GM19025 (cell line): ENCODE results near the gene GRIK4.

Experiments
- ATAC-seq: cut with Tn5 transposase; IDR thresholded peaks from one replicate; pipeline ENCODE4 v1.9.1; 2021; ENCODE audit warnings: mild to moderate bottlenecking, low read depth, moderate library complexity; ENCODE audit not compliant: unreplicated experiment

GRIK4 gene

DNA sequence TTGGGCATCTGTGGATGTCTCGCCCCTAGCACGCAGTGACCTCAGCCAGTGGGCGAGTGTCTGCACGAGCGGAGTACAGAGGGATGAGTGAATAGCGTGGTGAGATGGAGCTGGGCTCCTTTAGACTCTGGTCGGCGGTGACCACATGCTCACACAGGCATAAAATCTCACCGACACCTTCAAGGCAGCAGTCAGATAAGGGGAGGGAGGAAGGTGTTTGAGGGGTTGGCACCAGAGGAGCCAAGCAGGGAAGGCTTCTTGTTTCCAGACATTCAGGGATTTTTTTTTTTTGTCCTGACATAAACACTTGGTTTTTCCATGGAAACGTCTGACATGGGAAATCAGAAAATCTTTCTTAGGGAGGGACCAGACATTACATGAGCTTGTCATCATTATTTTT is 35.8 kb downstream of the GRIK4 start:
- no peak for ATAC-seq

DNA sequence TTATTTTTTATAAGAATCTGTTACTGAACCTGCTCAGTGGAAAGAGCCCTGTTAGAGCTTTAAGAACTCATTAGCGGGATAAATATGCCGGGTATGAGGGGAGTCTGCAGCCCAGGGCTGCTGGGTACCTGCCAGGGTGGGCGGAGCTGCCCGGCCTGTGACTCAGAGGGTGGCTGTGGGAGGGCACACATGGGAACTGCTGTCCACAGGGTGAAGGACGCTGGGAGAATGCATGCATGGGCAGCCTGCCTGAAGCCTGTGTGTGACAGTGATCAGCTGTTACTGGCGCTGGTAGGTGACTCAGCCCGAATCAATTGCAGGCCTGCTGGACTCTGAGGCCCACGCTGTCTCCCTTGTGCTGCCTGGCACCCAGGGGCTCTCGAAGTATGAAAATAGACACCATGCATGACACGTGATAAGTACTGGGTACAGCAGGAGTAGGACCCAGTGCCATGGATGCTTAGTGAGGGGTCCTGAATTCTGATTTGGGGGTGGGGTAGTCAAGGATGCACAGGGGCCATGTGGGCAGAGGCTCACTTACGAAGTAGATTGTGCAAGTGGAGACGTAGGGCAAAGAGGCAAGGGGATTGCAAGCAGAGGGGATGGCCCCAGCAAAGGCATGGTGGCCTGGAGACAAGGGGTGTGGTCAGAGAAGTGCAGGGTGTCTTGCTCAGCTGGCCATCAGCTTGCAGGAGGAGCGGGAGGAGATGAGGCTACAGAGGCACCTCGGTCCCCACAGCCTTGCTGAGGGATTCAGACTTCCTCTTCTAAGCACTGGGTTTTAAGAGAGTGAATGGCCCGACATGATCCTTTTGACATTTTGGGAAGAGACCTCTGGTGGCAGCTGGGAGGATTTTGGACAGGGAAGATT is 36.5 kb downstream of the GRIK4 start:
- no peak for ATAC-seq

DNA sequence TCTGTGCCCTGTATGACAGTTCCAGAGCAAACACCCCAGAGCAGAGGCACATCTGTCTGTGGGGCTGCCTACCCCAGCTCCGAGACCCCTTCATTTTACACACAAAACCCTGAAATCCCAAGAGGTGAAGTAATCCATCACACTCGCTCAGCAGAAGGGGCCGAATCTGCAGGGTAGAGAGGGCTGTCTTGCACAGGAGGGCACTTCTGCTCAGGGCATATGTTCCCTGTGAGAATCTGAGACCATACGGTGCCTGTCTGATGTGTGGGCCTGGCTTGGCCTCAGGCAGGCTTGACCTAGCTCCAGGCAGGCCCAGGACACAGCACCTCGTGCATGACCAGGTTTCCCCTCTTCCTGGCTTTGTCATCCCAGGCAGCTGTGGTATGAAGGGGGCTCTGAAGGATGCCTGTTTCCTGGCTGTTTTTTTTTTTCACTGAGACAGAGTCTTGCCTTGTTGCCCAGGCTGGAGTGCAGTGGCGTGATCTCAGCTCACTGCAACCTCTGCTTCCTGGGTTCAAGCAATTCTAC is 37.2 kb downstream of the GRIK4 start:
- ATAC-seq: no peak

- no peak for ATAC-seq
Observed at GRCh38 chr11:120549346-120549745, 37.8 kb downstream of the GRIK4 start.

DNA sequence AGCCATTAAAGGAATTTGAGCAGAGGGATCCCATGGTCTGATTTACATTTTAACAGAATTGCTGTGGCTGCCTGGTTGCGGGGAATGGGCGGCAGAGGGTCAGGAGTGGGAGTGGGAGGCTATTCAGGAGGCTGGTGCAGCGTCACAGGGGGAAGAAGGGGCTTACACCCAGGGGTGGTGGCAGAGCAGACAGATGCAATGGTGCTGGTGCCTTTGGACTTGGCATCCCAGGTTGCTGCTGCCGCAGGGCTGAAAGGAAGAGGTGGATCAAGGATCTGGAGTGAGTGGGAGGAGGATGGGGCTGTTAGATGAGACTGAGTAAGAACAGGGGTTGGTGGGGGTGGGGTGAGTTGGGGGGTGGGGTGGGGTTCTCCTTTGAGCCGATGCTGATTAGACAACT is 38.5 kb downstream of the GRIK4 start:
- ATAC-seq: no peak

DNA sequence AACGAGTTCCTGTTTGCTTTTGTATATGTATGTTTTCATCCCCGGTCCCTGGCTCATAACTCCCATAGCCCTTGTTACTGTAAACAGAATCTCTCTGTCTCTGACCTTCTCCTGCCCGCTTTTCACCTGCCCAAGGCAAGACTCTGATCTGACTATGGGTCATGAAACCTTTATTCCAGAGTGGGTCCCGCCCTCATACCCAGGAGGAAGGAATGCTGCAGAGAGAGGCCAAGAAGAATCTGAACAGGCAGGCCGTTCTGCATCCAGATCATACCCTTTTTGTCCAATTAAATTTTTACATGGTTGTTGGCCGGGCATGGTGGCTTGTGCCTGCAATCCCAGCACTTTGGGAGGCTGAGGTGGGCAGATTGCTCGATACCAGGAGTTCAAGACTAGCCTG is 39.6 kb downstream of the GRIK4 start:
- no peak for ATAC-seq

- ATAC-seq: no peak
Observed at GRCh38 chr11:120554766-120555432, 43.4 kb downstream of the GRIK4 start.

- no peak for ATAC-seq
Observed at GRCh38 chr11:120555433-120555773, 43.9 kb downstream of the GRIK4 start.

DNA sequence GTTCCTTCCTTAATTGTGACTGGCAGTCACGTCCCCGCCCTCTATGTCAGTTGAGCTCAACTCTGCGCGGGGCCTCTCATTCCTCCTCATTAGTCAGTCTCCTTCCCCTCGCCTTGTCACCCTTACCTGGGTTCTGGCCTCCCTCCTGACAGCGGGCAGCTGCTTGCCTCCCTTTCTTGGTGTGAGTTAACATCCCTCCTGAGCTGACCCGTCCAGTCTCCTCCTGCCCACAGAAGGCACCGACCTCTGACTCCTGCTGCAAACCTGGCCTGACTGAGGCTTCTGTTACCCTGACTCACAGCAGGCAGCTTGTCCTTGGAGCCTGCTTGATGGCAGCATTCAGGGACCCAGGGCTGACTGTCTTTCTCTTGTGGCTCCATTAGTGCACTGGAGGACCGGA is 45.2 kb downstream of the GRIK4 start:
- no peak for ATAC-seq

GRCh38 chr11:120558744-120559431 is 47.3 kb downstream of the GRIK4 start:
- ATAC-seq: no peak

DNA sequence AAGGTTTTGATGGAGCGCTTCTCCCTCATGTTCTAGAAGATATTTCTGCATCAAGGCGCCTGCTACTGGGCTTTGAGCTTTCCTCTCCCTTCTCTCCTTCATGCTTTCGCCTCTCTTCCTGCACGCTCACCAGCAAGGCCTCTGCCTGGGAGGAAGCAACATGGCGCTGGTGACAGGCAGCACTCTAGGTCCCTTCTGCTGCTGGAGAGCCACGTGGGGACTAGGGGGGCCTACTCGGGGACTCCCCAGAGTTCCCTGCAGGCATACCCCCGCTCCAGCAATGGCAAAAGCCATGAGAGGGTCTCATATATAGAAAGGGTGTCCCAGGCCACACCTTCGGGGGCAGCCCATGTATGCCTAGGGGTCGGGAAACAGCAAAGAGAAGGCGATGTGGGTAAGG is 49.7 kb downstream of the GRIK4 start:
- no peak for ATAC-seq

GRCh38 chr11:120562806-120563425 is 51.4 kb downstream of the GRIK4 start:
- no peak for ATAC-seq

- no peak for ATAC-seq
Observed at GRCh38 chr11:120563703-120564572, 52.4 kb downstream of the GRIK4 start.

GRCh38 chr11:120564573-120565311 is 53.2 kb downstream of the GRIK4 start:
- ATAC-seq: no peak

DNA sequence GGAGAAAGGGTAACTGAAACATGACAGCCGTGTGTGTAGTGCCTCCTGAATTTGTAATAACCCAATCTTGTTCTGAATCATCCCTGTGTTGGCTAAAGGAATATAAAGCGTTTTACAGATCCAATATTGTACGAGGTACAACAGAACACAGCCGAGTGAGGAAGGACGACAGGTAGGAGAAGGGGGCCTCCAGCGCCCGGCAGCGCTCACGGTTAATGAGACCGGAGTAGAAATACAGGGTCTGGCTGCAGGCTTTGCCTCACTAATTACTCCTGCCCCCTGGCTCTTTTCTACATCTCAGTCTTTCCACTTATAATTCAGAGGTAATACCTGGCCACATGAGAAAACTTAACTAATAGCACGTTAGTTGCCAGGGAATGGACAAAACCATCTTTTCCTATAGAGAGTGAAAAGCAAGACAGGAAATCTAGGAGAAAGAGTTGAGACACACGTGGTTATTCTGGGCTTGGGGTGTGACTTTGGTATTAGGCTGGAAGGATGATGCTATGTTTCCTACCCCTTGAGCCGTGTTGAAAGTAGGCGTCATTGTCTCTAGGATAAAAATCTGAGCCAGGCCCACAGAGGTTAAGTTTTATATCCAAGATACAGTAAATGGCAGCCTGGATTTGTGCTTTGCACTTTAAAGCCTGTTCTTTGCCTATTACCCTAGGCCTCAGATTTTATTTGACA is 54.1 kb downstream of the GRIK4 start:
- ATAC-seq: no peak

DNA sequence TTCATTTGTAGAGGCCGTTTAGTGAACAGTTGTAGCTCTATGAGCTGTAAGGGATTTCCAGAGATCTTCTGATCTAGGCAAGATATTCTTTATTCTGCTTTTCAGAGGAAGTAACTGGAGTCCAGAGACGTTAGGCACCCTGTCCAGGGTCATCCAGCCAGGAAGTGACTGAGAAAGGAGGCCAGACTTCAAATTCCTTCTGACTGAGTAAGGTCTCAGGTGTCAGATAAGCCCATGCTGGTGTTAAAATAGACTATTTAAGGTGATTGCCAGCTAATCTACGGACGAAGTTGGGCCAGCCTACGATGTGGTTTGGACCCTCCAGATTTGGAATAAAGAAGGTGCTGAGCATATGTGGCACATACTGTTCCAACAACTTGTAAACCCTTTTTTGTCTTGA is 54.6 kb downstream of the GRIK4 start:
- no peak for ATAC-seq

DNA sequence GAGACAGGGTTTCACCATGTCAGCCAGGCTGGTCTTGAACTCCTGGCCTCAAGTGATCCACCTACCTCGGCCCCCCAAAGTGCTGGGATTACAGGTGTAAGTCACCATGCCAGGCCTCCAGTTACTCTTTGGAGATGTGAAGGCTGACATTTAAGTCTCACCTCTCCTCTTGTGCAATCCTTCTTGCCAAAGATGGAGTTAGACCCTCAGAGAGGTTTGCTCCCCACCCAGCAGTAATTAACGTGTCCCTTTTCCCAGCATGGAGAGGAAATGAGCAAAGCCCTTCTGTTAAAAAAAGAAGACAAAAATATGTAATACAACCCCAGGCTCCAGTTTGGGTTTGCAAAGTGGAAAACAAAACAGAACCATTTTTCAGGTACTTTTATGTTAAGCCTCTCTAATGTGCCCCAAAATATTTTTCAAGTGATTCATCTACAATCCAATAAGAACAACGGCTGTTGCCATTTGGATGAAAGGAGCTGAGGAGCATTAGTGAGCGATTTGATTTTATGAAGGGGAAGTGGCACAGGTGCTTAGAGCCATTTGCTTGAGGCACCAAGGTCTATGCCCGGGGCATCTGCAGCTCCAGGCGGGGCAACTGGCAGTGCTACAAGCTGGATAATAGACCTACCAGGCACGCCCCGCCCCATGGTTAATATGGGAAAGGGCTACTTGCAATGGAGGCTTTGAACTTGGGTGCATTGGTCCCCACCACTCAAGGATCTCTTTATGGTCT is 57.2 kb downstream of the GRIK4 start:
- no peak for ATAC-seq

DNA sequence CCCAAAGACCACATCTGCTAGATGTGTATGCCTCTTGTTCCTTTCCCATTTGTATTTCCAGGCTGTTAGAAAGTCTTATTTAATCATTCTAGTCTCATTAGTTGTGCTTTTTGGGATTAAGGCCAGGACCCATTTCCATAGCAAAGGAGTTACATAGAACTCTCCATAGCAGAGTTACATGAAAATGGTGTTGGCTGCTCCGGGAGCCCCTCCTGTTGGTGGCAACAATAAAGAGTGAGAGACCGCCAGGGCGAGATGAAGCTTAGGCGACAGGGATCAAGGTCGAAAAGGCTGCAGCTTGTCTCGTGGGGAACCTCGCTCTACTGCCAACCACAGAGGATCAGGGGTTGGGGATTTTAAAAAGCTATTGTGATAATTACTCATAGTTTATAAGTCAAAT is 58.3 kb downstream of the GRIK4 start:
- ATAC-seq: no peak
